LNCaP clone FGC (cell line): ENCODE results near the gene ARMS2.

Experiments
- DNase-seq: peaks from one replicate; pipeline ENCODE4 v3.0.0-alpha.2; 2011; ENCODE audit warnings: low read depth
- H3K4me3 ChIP-seq: 2 replicates; pipeline ENCODE4 v1.5.1; 2011; ENCODE audit warnings: mild to moderate bottlenecking, low read depth, low read length, control low read depth
- TF ChIP-seq, protein P1 (sequence below): IDR thresholded peaks from 2 replicates; pipeline ENCODE4 v1.5.1; 2012; ENCODE audit warnings: mild to moderate bottlenecking; ENCODE audit not compliant: control insufficient read depth, insufficient read depth; ENCODE audit errors: extremely low read depth

ARMS2 gene

GRCh38 chr10:122435212-122435827 lies 19.1 kb upstream of the ARMS2 start:
- TF ChIP-seq, protein P1, sequence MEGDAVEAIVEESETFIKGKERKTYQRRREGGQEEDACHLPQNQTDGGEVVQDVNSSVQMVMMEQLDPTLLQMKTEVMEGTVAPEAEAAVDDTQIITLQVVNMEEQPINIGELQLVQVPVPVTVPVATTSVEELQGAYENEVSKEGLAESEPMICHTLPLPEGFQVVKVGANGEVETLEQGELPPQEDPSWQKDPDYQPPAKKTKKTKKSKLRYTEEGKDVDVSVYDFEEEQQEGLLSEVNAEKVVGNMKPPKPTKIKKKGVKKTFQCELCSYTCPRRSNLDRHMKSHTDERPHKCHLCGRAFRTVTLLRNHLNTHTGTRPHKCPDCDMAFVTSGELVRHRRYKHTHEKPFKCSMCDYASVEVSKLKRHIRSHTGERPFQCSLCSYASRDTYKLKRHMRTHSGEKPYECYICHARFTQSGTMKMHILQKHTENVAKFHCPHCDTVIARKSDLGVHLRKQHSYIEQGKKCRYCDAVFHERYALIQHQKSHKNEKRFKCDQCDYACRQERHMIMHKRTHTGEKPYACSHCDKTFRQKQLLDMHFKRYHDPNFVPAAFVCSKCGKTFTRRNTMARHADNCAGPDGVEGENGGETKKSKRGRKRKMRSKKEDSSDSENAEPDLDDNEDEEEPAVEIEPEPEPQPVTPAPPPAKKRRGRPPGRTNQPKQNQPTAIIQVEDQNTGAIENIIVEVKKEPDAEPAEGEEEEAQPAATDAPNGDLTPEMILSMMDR, result peak; percentile 43
- peak; percentile 19 for DNase-seq

GRCh38 chr10:122441961-122442360 lies 12.5 kb upstream of the ARMS2 start:
- H3K4me3 ChIP-seq, result no peak overlapping the region
- DNase-seq, result no peak
- TF ChIP-seq, protein P1, result no peak

More at GRCh38 chr10:122435212-122435827, 19.1 kb upstream of the ARMS2 start:
- H3K4me3 ChIP-seq, result no peak overlapping the region

- TF ChIP-seq, protein P1, result no peak
- no peak overlapping the region for H3K4me3 ChIP-seq
- no peak for DNase-seq
Measured at GRCh38 chr10:122445469-122445868, 9.0 kb upstream of the ARMS2 start.

DNA sequence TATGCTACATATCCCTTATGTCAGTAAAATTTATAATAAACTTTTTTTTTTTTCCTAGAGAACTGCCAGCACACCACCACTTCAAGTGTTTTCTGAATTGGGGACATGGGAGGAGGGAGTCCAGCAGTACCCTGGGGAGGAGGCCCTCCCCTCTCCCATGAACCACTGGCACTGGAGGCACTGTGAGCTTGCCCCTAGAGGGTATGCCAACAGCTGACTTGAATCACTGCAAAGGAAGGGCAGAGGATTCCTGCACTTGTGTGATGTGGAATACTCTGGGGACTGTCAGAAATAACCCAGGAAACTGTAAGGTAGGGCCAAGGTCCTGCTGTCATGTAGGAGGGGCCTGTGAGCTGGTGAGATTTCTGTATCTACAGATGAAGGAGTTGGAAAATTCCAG lies 8.5 kb upstream of the ARMS2 start:
- TF ChIP-seq, protein P1, result no peak
- DNase-seq, result no peak
- H3K4me3 ChIP-seq, result no peak overlapping the region

GRCh38 chr10:122446668-122447423 lies 7.6 kb upstream of the ARMS2 start:
- no peak overlapping the region for H3K4me3 ChIP-seq
- TF ChIP-seq, protein P1, result no peak
- no peak for DNase-seq

DNA sequence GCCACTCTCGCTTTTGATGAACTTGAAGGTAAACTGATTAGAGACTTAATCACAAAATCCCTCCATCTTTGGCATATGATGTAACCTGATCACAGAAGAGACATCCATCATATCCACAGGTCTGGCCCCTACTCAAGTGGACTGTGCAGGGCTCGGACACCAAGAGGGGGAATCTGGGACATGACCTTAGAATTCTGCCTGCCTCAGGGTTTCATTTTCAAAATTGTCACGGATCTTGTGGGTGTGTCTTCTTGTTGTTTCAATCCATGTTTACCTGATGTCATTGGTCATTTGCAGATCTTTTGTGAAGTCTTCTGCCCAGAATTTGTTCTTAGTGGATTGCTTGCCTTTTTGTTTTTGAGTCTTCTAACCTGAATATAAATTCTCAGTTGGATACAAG lies 5.9 kb upstream of the ARMS2 start:
- DNase-seq, result no peak
- TF ChIP-seq, protein P1, result no peak
- no peak overlapping the region for H3K4me3 ChIP-seq
